PC-3 (cell line): ENCODE measurements around the gene DVL1. TPM values are rescaled to one million over a fixed set of nuclear protein-coding genes. Genes with fewer than 3 reads are reported as not detected.
A peak's percentile ranks its signal among the peaks of the same experiment; 100 is the strongest.

Experiments used
- ATAC-seq: fragments of 200-7000 bp; cut with Tn5 transposase; 2 replicates; pipeline ENCODE4 v1.9.1; 2020; ENCODE audit warnings: mild to moderate bottlenecking, moderate library complexity
- BruUV-seq: library from RNA; stranded (reverse); fragments of 400-500 nt; replicated peaks from 2 replicates; lab custom pipeline; 2021; lab: Mats Ljungman, UMichigan
- CTCF ChIA-PET: fragments of 300-600 bp; sonication (Branson Sonifier 250); formaldehyde crosslinking; loops from one replicate; lab custom pipeline; 2022; ENCODE audit warnings: antibody characterized with exemption; lab: Charles Lee
- POLR2A ChIA-PET: fragments of 300-600 bp; sonication (Branson Sonifier 250); formaldehyde crosslinking; loops from one replicate; lab custom pipeline; 2022; ENCODE audit warnings: antibody characterized with exemption; ENCODE audit not compliant: unreplicated experiment; lab: Charles Lee
- DNase-seq: peaks from one replicate; pipeline ENCODE4 v3.0.0-alpha.2; 2015
- H2AFZ ChIP-seq: fragments of 300-600 bp; sonication (generic); 2 replicates; pipeline ENCODE4 v1.6.0; 2016; ENCODE audit warnings: antibody characterized with exemption, low read length
- H3F3A ChIP-seq: fragments of 300-600 bp; sonication (generic); one replicate; pipeline ENCODE4 v1.6.0; 2017; ENCODE audit warnings: antibody characterized with exemption, low read length, control low read depth, mild to moderate bottlenecking; ENCODE audit not compliant: unreplicated experiment
- H3K27ac ChIP-seq: fragments of 300-600 bp; sonication (generic); 2 replicates; pipeline ENCODE4 v1.5.1; 2016; ENCODE audit warnings: mild to moderate bottlenecking, low read length
- H3K27me3 ChIP-seq: fragments of 300-600 bp; sonication (generic); 2 replicates; pipeline ENCODE4 v1.6.1; 2016; ENCODE audit warnings: low read length, mixed read lengths
- H3K36me3 ChIP-seq: fragments of 300-600 bp; sonication (generic); 2 replicates; pipeline ENCODE4 v1.6.1; 2016; ENCODE audit warnings: low read depth, mixed run types, low read length, mixed read lengths
- H3K4me1 ChIP-seq: fragments of 300-600 bp; sonication (generic); 2 replicates; pipeline ENCODE4 v1.5.1; 2016; ENCODE audit warnings: low read length; ENCODE audit not compliant: insufficient read depth
- H3K4me2 ChIP-seq: fragments of 300-600 bp; sonication (generic); 2 replicates; pipeline ENCODE4 v1.6.0; 2016; ENCODE audit warnings: low read length
- H3K4me3 ChIP-seq: fragments of 300-600 bp; sonication (generic); 2 replicates; pipeline ENCODE4 v1.5.1; 2016; ENCODE audit warnings: mild to moderate bottlenecking, low read length, mixed read lengths
- H3K79me2 ChIP-seq: fragments of 300-600 bp; sonication (generic); 2 replicates; pipeline ENCODE4 v1.6.1; 2017; ENCODE audit warnings: low read length, mixed read lengths
- H3K9ac ChIP-seq: fragments of 300-600 bp; sonication (generic); 2 replicates; pipeline ENCODE4 v1.6.0; 2016; ENCODE audit warnings: mild to moderate bottlenecking, low read length
- H3K9me2 ChIP-seq: fragments of 300-600 bp; sonication (generic); replicated peaks from 2 replicates; pipeline ENCODE4 v1.6.1; 2016; ENCODE audit warnings: mixed run types, low read length, mixed read lengths
- H3K9me3 ChIP-seq: fragments of 300-600 bp; sonication (generic); 2 replicates; pipeline ENCODE4 v1.6.1; 2016; ENCODE audit warnings: low read length, mixed read lengths
- H4K20me1 ChIP-seq: fragments of 300-600 bp; sonication (generic); 2 replicates; pipeline ENCODE4 v1.6.1; 2016; ENCODE audit warnings: low read length, mixed read lengths
- EZH2 ChIP-seq: fragments of 300-600 bp; sonication (generic); IDR thresholded peaks from one replicate; pipeline ENCODE4 v1.6.1; 2017; ENCODE audit warnings: antibody characterized with exemption, mild to moderate bottlenecking, low read length; ENCODE audit not compliant: unreplicated experiment
- EZH2phosphoT487 ChIP-seq: fragments of 300-600 bp; sonication (generic); IDR thresholded peaks from 2 replicates; pipeline ENCODE4 v1.6.1; 2018; ENCODE audit warnings: mild to moderate bottlenecking, antibody characterized with exemption, low read length, borderline replicate concordance
- intact Hi-C: fragments of 100-400 bp; cut with micrococcal nuclease; formaldehyde crosslinking; loops from 2 replicates; pipeline ENCODE4 v1.9.0; 2023
- total RNA-seq: library from RNA; depleted of rRNA; stranded (reverse); fragments of >200 nt; gene quantifications from 2 replicates; pipeline ENCODE4 v1.2.3, GENCODE V29; 2014
- TF ChIP-seq, protein P1 (sequence below): fragments of 300-600 bp; sonication (generic); conservative IDR thresholded peaks from 2 replicates; pipeline ENCODE4 v1.5.1; 2017; ENCODE audit warnings: antibody characterized with exemption, low read depth, mild to moderate bottlenecking, low read length

Gene DVL1
- total RNA-seq, 1 experiment from 2014 or later: 626 TPM

- Histone ChIP-seq H3K4me1 (peaks cover 33% of the 10 kb centered on the region), H3K36me3 (peaks cover 15% of the 10 kb centered on the region; the same call in 1 of the 2 replicates), H3F3A (no peaks in the 10 kb centered on the region), H3K27ac (peak within 1 kb of the TSS; percentile 78), H3K4me3 (peak within 1 kb of the TSS; percentile 97), H3K9me3 (no peaks in the 10 kb centered on the region), H3K79me2 (peaks cover 66% of the 10 kb centered on the region), H2AFZ (peak within 1 kb of the TSS; percentile 89), H4K20me1 (peaks cover 11% of the 10 kb centered on the region), H3K27me3 (no peaks in the 10 kb centered on the region), H3K4me2 (peak within 1 kb of the TSS; percentile 98), H3K9me2 (no peaks in the 10 kb centered on the region), H3K9ac (peak within 1 kb of the TSS; percentile 93)
- TF ChIP-seq, protein P1, sequence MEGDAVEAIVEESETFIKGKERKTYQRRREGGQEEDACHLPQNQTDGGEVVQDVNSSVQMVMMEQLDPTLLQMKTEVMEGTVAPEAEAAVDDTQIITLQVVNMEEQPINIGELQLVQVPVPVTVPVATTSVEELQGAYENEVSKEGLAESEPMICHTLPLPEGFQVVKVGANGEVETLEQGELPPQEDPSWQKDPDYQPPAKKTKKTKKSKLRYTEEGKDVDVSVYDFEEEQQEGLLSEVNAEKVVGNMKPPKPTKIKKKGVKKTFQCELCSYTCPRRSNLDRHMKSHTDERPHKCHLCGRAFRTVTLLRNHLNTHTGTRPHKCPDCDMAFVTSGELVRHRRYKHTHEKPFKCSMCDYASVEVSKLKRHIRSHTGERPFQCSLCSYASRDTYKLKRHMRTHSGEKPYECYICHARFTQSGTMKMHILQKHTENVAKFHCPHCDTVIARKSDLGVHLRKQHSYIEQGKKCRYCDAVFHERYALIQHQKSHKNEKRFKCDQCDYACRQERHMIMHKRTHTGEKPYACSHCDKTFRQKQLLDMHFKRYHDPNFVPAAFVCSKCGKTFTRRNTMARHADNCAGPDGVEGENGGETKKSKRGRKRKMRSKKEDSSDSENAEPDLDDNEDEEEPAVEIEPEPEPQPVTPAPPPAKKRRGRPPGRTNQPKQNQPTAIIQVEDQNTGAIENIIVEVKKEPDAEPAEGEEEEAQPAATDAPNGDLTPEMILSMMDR: 0 out of 2 replicates have a peak, but pooled peaks have one; percentile 10
- TF ChIP-seq EZH2phosphoT487 (peak; percentile 90), EZH2 (no peak)
- POLR2A ChIA-PET: no interaction called here
- BruUV-seq: no TSS peak
- CTCF ChIA-PET: no interaction called here
- peak; percentile 40 for ATAC-seq
- intact Hi-C loops: loop anchor here (2.0 kb wide), 1 partner anchor 41 kb away; the partner anchor contains the start of gene DVL1
- DNase-seq: peak; percentile 97
These were observed 41.1 kb downstream of the DVL1 start, which contains the start of the genes ACAP3 and PUSL1 for GRCh38 chr1:1307923-1308755. TSS of gene ACAP3 (minus strand) at chr1:1307930. CDS start at chr1:1307815, 115 bp downstream. TSS of gene PUSL1 (plus strand) at chr1:1308597. CDS start at chr1:1308644, 47 bp downstream.

GRCh38 chr1:1307261-1307922 lies 41.8 kb downstream of the DVL1 start:
- Histone ChIP-seq H3K9me2 (no peaks in the 10 kb centered on the region), H2AFZ (0 out of 2 replicates have a peak overlapping the region, but pooled peaks have one; percentile 12), H3K27me3 (no peaks in the 10 kb centered on the region), H3K4me1 (peaks cover 33% of the 10 kb centered on the region), H3K9me3 (no peaks in the 10 kb centered on the region), H3F3A (no peaks in the 10 kb centered on the region), H3K4me3 (peak overlapping the region; percentile 97), H3K36me3 (peaks cover 9% of the 10 kb centered on the region; the same call in 1 of the 2 replicates), H3K27ac (no peak overlapping the region), H3K4me2 (peak overlapping the region; percentile 93), H4K20me1 (peaks cover 11% of the 10 kb centered on the region), H3K9ac (peak overlapping the region; percentile 77), H3K79me2 (peaks cover 66% of the 10 kb centered on the region)
- POLR2A ChIA-PET: no interaction called here
- BruUV-seq: no TSS peak
- TF ChIP-seq, protein P1: no peak
- TF ChIP-seq EZH2 (no peak), EZH2phosphoT487 (no peak)
- peak; percentile 47 for DNase-seq
- peak; percentile 8 for ATAC-seq
- intact Hi-C loops: no loop called here
- CTCF ChIA-PET: no interaction called here
